Activated CD4-positive, alpha-beta T cell treated with anti-CD3 and anti-CD28 coated beads, Interleukin-2, amount 50 U/mL, for 24 hours (primary cell): Measurements from ENCODE around the gene CELF4.

Experiments
- DNase-seq, 2 donors: peaks; one replicate each; pipeline ENCODE4 v3.0.0-alpha.2; 2020; ENCODE audit warnings: low read depth in 1 of 2, low spot score in 1 of 2

The CELF4 gene

DNA sequence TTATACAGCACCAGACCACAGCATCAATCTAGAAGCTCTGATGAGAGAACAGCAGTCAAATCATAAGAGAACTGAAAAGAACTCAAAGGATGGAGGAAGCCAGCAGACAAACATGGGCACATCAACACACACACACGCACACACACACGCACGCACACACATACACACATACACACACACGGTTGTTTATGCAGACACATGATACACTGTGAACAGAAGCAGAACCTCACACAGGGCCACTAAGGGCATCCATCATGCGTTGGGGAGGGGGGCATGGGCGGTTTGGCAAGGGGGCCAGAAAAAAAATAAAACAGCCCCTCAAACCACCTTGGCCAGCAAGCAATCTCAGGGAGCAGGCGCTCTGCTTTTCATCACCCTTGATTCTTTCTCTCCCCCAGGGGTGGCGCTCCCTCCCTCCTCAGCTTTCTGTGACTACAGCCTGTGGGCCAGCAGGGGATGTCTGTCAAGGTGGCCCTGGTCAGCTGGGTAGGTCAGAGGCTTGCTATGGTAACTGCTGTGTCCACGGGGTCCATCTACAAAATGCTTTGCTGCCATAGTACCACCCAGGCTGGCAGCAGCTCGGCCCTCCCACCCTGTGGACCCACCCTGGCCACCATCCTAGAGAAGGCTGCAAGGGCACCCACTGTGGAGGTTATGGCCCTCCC lies 318.0 kb downstream of the CELF4 start:
- no peak for DNase-seq

DNA sequence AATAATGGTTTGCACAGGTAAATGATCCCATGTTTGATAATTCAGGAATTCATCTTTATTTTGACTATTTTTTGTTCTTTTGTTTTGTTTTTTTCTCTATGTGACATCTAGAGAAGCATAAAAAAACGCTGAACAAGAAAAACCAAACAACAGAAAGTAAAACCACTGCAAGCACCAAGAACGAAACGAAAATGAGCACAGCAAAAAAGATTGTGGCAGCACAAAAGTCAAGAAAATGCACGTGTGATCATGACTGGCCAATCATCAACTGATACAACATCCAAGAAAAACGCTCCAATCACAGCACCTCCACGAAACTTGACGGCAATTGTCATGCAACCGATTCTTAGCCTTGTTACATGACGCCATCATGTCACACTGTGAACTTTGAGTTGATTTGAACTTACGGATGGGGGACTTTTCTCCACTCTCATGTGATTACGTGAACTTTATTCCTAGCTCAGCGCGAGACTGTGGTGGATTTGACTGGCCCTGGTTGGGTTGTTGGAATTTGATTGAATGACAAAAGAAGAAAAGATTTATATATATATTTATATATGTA lies 318.7 kb downstream of the CELF4 start:
- no peak for DNase-seq

DNA sequence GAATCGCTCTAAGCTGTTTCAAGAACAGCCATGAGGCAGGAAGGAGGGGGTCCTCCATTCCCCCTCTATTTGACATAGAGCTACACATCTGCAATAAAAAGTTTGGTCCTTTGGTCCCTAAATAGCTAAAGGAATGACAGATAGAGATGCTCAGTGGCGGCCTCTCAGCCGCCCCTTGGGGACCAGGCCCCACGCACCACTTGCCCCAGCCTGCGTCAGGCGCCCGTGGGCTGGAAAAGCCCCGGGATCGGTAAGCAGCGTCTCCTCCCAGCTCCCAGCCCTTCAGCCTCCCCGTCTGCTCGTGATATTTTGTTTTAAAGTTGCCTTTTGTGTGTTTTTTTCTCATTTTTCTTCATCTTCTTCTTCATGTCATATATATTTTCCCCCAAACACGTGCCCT lies 321.0 kb downstream of the CELF4 start:
- no peak for DNase-seq

DNA sequence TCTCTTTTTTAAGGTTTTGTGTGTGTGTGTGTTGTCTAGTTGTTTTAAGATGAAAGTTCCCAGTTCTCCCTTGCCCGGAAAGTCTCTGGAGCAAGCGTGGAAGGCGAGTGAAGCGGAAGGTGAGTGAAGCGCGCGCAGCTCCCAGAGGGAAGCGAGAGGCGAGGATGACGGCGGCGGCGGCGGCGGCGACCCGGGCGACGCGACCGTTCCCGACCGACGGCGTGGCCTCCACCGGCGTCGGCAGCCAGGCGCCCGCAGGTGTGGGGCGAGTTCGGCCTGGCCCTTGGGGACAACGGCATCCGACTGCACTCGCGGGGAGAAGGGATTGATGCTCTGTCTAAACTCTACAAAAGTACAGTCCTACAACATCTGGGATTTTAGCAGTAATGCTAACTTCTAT lies 321.9 kb downstream of the CELF4 start:
- DNase-seq: no peak

DNA sequence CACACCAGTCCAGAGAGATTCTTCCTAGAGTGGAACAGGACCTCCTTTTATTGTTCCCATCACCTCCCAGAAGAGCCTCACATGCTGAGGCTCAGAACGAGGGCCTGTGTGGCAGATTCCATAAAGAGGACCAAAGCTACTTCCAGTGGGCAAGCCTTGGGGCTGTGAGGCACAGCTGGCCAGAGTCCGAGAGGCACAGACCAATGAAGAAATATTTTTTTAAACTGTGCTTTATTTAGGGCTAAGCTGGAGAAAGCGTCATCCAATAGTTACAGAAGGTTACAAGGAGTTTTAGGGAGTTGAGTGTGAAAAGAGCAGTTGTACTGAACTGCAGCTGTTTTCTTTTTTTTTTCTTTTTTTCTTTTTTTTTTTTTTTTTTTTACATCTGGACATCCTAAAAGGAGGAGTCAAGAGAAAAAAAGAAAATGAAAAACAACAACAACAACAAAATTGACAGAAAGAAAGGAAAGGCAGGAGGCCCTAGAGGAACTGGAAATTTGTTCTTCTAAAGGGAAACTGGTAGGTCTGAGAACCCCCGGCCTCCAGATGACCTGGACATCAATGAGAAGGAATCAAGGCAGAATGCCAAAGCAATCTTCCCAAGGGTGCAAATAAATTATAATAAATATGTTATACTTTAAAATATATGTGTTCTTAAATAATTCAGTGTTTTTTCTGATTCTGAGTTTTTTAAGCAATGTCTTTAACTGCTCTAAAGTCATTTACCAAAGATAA lies 322.6 kb downstream of the CELF4 start:
- DNase-seq: no peak

- no peak for DNase-seq
Observed at GRCh38 chr18:37242091-37242490, 323.5 kb downstream of the CELF4 start.

DNA sequence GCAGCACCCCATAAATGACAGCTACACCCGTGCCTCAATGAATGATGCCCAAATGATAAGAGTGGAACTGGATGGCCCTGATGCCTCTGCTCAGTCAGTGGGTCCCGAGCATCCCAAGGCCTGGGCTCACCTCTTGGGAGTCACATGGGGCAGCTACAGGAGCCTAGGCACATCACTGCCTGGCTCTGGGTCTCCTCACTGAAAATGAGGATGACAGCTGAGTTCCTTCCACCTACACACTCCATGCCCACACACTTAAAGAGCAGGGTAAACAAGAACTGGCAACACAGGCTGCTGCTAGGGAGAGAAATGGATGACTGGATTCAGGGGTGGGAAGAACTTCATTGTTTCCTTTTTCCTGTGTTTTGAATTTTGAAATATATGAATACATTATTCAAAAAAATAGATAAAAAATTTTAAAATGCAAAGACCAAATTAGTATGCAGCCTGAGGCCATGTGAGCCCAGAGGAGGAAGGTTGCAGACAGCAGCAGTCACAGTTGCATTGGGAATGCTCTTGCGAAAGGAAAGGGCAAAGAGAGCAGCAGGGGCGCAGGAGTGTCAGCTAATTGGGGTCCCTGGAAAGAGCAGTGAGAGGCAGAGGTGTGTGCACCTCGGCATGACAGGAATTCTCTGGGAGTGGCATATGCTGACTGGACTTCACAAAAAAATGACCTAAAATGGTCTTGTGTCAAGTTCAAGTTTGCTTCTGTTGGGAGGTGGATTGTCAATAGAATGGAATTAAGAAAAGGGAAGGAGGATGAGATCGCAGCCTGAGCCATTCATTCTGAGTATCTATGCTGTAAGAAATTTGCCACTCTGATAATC lies 327.1 kb downstream of the CELF4 start:
- no peak for DNase-seq

GRCh38 chr18:37235583-37235982 lies 330.0 kb downstream of the CELF4 start:
- no peak for DNase-seq

DNA sequence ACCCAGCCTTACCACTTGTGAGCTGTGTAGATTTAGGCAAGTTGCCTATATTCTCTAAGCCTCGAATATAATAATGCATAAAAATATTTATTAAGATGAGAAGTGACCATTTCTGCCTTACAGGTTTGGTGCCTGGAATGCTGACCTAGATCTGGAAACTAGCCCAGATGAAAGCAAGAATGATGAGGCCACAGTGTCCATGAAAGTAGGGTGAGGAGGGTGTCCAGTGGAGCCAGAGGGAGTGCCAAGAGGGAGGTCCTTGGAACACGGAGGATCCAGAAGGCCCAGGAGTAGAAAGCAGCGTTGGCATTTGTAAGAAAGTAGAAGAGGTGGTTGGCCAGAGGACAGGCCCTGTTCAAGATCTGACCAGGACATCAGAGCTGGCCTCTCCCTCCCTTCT lies 334.3 kb downstream of the CELF4 start:
- no peak for DNase-seq

GRCh38 chr18:37230768-37231167 lies 334.8 kb downstream of the CELF4 start:
- no peak for DNase-seq

GRCh38 chr18:37225279-37225678 lies 340.3 kb downstream of the CELF4 start:
- DNase-seq: no peak

- DNase-seq: no peak
Observed at GRCh38 chr18:37222999-37223378, 342.6 kb downstream of the CELF4 start.

- no peak for DNase-seq
Observed at GRCh38 chr18:37222354-37222998, 343.1 kb downstream of the CELF4 start.

- DNase-seq: no peak
Observed at GRCh38 chr18:37219257-37219656, 346.3 kb downstream of the CELF4 start.

- DNase-seq: no peak
Observed at GRCh38 chr18:37218022-37218590, 347.5 kb downstream of the CELF4 start.

DNA sequence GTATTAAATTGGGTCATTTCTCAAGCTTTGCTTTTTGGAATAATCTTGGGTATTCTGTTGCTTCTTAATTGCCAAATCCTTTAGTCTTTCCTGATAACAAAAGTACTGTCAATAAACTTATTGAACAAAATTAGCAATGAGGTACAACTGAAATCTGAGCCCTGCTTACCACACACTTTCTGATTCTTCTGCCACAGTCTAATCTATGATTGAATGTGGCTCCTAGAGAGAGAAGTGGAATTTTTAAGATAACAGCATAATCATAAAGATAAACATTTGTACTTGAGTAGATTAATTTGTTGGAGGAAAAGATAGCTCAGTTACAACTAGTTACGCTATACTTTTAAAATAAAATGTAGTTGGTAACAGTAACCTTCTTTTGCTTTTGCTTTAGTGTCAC lies 354.8 kb downstream of the CELF4 start:
- DNase-seq: no peak

GRCh38 chr18:37207343-37207742 lies 358.3 kb downstream of the CELF4 start:
- DNase-seq: no peak

DNA sequence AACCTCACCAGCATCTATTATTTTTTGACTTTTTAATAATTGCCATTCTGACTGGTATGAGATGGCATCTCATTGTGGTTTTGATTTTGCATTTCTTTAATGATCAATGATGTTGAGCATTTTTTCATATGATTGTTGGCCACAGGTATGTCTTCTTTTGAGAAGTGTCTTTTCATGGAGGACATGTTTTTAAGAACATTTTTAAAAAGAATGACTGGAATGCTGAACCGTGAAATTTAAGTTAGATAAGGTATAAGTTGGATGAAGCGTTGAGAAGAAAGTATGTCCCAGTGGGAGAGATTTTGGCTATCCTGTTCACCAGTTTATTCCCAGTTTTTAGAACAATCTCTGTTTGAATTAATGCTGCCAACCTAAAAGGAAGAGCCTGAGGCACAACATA lies 365.9 kb downstream of the CELF4 start:
- DNase-seq: no peak
